ENCODE measurements around the gene ITK.

- TF ChIP-seq POLR2A (IDR thresholded peaks at IDR 0.05) = no peak
- TF ChIP-seq CTCF (IDR thresholded peaks at IDR 0.05) = no peak
These were observed 102.8 kb downstream of the ITK start for GRCh38 chr5:157283434-157283833.
